ENCODE measurements around the gene NPPB. TPM values are rescaled to one million over a fixed set of nuclear protein-coding genes. Genes with fewer than 3 reads are reported as not detected.

Gene NPPB
- total and polyA plus RNA-seq, 7 donors: 2.0 to 8.4 TPM; not detected in 5

DNA sequence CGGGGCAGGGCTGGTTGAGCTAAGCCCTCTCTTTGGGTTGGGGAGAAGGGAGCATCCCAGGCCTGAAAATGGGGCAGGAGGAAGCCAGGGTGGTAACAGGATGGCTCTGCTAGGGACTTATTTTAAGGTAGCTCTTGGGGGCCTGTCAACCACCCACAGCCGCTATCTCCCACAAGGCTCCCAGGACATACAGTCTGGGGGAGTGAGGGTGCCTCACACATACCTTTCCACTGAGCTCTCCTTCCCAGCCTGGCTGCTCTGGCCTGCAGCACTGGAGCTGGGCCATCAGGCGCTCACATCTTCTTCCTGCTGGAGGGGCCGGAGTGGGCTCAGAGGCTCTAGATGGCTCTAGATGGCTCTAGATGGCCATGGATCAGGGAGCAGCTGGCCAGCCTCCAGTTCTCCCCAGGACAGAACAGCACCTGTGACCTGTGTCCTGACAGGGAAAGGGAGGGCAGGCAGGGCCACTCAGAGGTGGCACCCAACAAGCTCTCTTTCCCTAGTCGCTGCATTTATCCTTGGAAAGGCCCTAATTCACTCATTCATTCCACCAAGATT is 11.0 kb upstream of the NPPB start:
- H3K27me3 ChIP-seq: peaks cover 0 to 16% (median 0%) of the 10 kb centered on the region in 3 donors
- H3K27ac ChIP-seq: no peak overlapping the region
- H3K4me3 ChIP-seq: no peak overlapping the region
- no peaks in the 10 kb centered on the region for H3K36me3 ChIP-seq
- DNase-seq: no peak
- H3K4me1 ChIP-seq: no peaks in the 10 kb centered on the region
- no peaks in the 10 kb centered on the region for H3K9me3 ChIP-seq
- TF ChIP-seq POLR2AphosphoS5 (IDR thresholded peaks at IDR 0.05) (no peak), POLR2A (IDR thresholded peaks at IDR 0.05) (no peak)
- intact Hi-C loops (cut with DNase I): no loop called here
- 86 to 89% methylated on average over 5 of the region's 5 CpGs for WGBS, 2 donors

DNA sequence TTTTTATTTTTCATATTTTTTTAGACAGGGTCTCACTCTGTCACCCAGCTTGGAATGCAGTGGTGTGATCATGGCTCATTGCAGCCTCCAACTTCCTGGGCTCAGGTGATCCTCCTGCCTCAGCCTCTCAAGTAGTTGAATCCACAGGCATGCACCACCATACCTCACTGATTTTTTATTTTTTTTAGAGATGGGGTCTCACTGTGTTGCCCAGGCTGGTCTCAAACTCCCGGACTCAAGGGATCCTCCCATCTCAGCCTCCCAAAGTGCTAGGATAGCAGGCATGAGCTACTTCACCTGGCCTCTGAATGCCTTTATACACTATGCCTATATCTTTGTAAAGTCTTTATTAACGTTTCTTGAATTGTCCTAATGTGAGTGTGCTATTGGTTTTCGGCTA is 10.4 kb upstream of the NPPB start:
- H3K27ac ChIP-seq: no peak overlapping the region
- 78 to 86% methylated on average over 3 of the region's 3 CpGs for WGBS, 2 donors
- no peaks in the 10 kb centered on the region for H3K36me3 ChIP-seq
- DNase-seq: no peak
- H3K4me3 ChIP-seq: no peak overlapping the region
- peaks cover 0 to 12% (median 0%) of the 10 kb centered on the region in 3 donors for H3K27me3 ChIP-seq
- TF ChIP-seq, protein P1, sequence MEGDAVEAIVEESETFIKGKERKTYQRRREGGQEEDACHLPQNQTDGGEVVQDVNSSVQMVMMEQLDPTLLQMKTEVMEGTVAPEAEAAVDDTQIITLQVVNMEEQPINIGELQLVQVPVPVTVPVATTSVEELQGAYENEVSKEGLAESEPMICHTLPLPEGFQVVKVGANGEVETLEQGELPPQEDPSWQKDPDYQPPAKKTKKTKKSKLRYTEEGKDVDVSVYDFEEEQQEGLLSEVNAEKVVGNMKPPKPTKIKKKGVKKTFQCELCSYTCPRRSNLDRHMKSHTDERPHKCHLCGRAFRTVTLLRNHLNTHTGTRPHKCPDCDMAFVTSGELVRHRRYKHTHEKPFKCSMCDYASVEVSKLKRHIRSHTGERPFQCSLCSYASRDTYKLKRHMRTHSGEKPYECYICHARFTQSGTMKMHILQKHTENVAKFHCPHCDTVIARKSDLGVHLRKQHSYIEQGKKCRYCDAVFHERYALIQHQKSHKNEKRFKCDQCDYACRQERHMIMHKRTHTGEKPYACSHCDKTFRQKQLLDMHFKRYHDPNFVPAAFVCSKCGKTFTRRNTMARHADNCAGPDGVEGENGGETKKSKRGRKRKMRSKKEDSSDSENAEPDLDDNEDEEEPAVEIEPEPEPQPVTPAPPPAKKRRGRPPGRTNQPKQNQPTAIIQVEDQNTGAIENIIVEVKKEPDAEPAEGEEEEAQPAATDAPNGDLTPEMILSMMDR (IDR thresholded peaks at IDR 0.05): no peak
- TF ChIP-seq POLR2AphosphoS5 (IDR thresholded peaks at IDR 0.05): no peak
- no peak for TF ChIP-seq POLR2A (IDR thresholded peaks at IDR 0.05)
- no peak for TF ChIP-seq EP300 (IDR thresholded peaks at IDR 0.05)
- H3K4me1 ChIP-seq: no peaks in the 10 kb centered on the region
- intact Hi-C loops (cut with DNase I): no loop called here
- no peaks in the 10 kb centered on the region for H3K9me3 ChIP-seq

DNA sequence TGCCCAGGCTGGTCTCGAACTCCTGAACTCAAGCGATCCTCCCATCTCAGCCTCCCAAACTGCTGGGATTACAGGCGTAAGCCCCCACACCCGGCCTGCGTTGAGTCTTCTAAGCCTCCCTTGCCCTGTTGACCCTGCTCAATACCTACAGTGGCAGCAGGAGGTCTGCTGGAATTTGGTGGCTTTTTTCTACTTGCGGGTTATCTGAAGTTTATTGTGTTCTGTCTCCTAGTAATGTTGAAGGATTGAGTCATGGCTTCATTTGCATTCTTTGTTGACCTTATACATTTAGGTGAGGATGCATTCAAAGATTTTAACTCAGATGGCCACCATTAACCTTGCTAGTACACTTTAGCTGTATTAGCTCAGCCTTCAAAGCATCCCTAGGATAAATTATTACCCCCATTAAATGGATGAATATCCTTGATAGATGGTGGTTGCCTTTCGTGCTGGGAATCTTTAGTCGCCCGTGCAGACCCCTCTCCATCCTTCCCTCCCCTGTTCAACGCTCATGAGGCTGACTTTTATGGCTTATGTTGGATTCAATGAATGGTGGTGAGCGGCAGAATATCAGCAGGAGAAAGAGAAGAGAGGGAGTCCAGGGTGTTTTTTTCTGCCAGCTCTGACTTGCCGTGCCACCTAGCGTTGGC is 9.7 kb upstream of the NPPB start:
- H3K4me1 ChIP-seq: no peaks in the 10 kb centered on the region
- TF ChIP-seq, protein P1 (IDR thresholded peaks at IDR 0.05): no peak
- TF ChIP-seq EP300 (IDR thresholded peaks at IDR 0.05): no peak
- H3K27ac ChIP-seq: no peak overlapping the region
- no peaks in the 10 kb centered on the region for H3K9me3 ChIP-seq
- DNase-seq: no peak
- no peaks in the 10 kb centered on the region for H3K36me3 ChIP-seq
- intact Hi-C loops (cut with DNase I): no loop called here
- H3K4me3 ChIP-seq: no peak overlapping the region
- peaks cover 0 to 9% (median 0%) of the 10 kb centered on the region in 3 donors for H3K27me3 ChIP-seq
- WGBS, 2 donors: 77 to 79% methylated on average over 13 of the region's 13 CpGs

DNA sequence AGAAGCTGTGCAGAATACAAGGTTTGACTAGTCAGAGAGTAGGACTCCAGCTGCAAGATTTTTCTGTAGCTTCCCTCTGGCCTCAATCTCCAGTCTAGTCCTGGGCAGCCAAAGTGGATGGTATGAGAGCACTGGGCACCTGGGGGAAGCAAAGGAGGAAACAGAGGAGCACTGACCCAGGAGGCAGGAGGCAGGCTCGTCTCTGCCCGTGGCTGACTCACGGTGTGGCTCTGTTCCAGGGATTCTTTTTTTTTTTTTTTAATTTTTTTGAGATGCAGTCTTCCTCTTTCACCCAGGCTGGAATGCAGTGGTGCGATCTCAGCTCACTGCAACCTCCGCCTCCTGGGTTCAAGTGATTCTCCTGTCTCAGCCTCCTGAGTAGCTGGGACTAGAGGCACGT is 4.1 kb upstream of the NPPB start:
- 32 to 49% methylated on average over 6 of the region's 6 CpGs for whole genome bisulfite sequencing, 2 donors
- Histone ChIP-seq H3K9me3 (no peaks in the 10 kb centered on the region), H3K36me3 (no peaks in the 10 kb centered on the region), H3K4me3 (no peak overlapping the region), H3K27ac (no peak overlapping the region), H3K4me1 (peaks cover 0 to 6% (median 3%) of the 10 kb centered on the region in 4 donors), H3K27me3 (peaks cover 17 to 41% (median 26%) of the 10 kb centered on the region in 3 donors)
- DNase-seq: no peak
- intact Hi-C loops (cut with DNase I): no loop called here
- TF ChIP-seq POLR2AphosphoS5 (IDR thresholded peaks at IDR 0.05) (no peak), EP300 (IDR thresholded peaks at IDR 0.05) (no peak), POLR2A (IDR thresholded peaks at IDR 0.05) (no peak)
- TF ChIP-seq, protein P1 (IDR thresholded peaks at IDR 0.05): no peak

DNA sequence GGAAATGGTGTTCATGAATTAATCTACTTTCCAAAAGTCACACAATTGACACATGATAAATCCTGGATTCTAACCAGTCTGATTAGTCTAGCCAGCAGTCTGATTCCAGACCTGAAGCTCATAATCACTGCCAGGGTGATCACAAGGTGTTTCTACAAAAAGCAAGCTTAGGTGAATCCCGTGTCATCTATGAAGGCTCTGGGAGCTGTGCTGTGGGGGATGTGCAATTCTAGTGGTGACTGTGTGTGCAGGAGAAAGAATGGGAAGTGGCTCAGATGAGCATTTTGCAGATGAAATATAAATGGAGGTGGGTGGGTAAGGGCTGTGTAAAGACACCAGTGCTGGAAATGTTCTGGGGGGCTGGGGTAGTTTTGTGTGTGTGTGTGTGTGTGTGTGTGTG is 1.8 kb upstream of the NPPB start:
- H3K4me1 ChIP-seq: peaks cover 0 to 6% (median 3%) of the 10 kb centered on the region in 4 donors
- H3K4me3 ChIP-seq: no peak overlapping the region
- no peak overlapping the region for H3K27ac ChIP-seq
- peaks cover 17 to 56% (median 31%) of the 10 kb centered on the region in 3 donors for H3K27me3 ChIP-seq
- no peaks in the 10 kb centered on the region for H3K9me3 ChIP-seq
- 61 to 71% methylated on average over 1 of the region's 1 CpG for WGBS, 2 donors
- intact Hi-C loops (cut with DNase I): no loop called here
- no peaks in the 10 kb centered on the region for H3K36me3 ChIP-seq
- no peak for DNase-seq
- TF ChIP-seq POLR2AphosphoS5 (IDR thresholded peaks at IDR 0.05) (no peak), POLR2A (IDR thresholded peaks at IDR 0.05) (no peak), EP300 (IDR thresholded peaks at IDR 0.05) (no peak)
- TF ChIP-seq, protein P1 (IDR thresholded peaks at IDR 0.05): no peak

Measured in sigmoid colon (tissue), 7 donors.